HEK293 (cell line): ENCODE data around the gene MED29.
A peak's percentile ranks its signal among the peaks of the same experiment; 100 is the strongest.

Experiments
- CTCF ChIA-PET: fragments of 350-600 bp; formaldehyde crosslinking; extraction: SDS; loops from one replicate; lab custom pipeline; 2021; ENCODE audit warnings: antibody characterized with exemption; lab: Yijun Ruan, JAX
- POLR2A ChIA-PET: fragments of 300-600 bp; formaldehyde crosslinking; extraction: SDS; loops from one replicate; lab custom pipeline; 2020; ENCODE audit warnings: antibody characterized with exemption, inconsistent platforms; lab: Yijun Ruan, JAX
- H3K27ac ChIP-seq: fragments of 200-500 bp; sonication (Bioruptor generic); 2 replicates; pipeline ENCODE4 v1.5.1; 2014; ENCODE audit warnings: low read depth, low read length, control low read depth, inconsistent platforms; ENCODE audit errors: extremely low read depth
- H3K36me3 ChIP-seq, 2 experiments: fragments of 200-500 bp in 1 of 2; sonication (Bioruptor generic) in 1 of 2; 1 replicate in 1 of 2; 2 replicates in 1 of 2; pipeline ENCODE4 v1.5.1; 2014 to 2017; ENCODE audit warnings: inconsistent platforms in 2 of 2, low read length in 2 of 2; ENCODE audit not compliant: control insufficient read depth in 2 of 2, insufficient read depth in 1 of 2
- H3K4me1 ChIP-seq: fragments of 200-500 bp; sonication (Bioruptor generic); 2 replicates; pipeline ENCODE4 v1.5.1; 2014; ENCODE audit warnings: mild to moderate bottlenecking, low read length, inconsistent platforms; ENCODE audit not compliant: control insufficient read depth, insufficient read depth
- H3K4me3 ChIP-seq: 2 replicates; pipeline ENCODE4 v1.5.1; 2011; ENCODE audit warnings: low read depth, mild to moderate bottlenecking, control low read depth, low read length, moderate library complexity
- H3K9me3 ChIP-seq: fragments of 200-500 bp; sonication (Bioruptor generic); 2 replicates; pipeline ENCODE4 v1.5.1; 2014; ENCODE audit warnings: low read depth, low read length, inconsistent platforms; ENCODE audit not compliant: control insufficient read depth, insufficient read depth
- BCL11B ChIP-seq: fragments of 450-650 bp; formaldehyde crosslinking; IDR thresholded peaks from 2 replicates; pipeline ENCODE4 v1.5.1; 2016; ENCODE audit warnings: low read depth, missing biosample characterization, missing genetic modification characterization
- KLF1 ChIP-seq: fragments of 450-650 bp; formaldehyde crosslinking; IDR thresholded peaks from 2 replicates; pipeline ENCODE4 v1.5.1; 2016; ENCODE audit warnings: missing biosample characterization, missing genetic modification characterization
- SP2 ChIP-seq: fragments of 450-650 bp; formaldehyde crosslinking; IDR thresholded peaks from 2 replicates; pipeline ENCODE4 v1.5.1; 2016; ENCODE audit warnings: missing biosample characterization, missing genetic modification characterization
- WT1 ChIP-seq: fragments of 450-650 bp; formaldehyde crosslinking; IDR thresholded peaks from 2 replicates; pipeline ENCODE4 v1.5.1; 2016; ENCODE audit warnings: missing biosample characterization, missing genetic modification characterization
- YY1 ChIP-seq: fragments of 450-650 bp; formaldehyde crosslinking; IDR thresholded peaks from 2 replicates; pipeline ENCODE4 v1.5.1; 2018; ENCODE audit warnings: missing biosample characterization, missing genetic modification characterization
- ZBTB17 ChIP-seq: fragments of 450-650 bp; formaldehyde crosslinking; IDR thresholded peaks from 2 replicates; pipeline ENCODE4 v1.5.1; 2016; ENCODE audit warnings: missing biosample characterization, missing genetic modification characterization
- ZNF112 ChIP-seq: fragments of 450-650 bp; formaldehyde crosslinking; IDR thresholded peaks from 2 replicates; pipeline ENCODE4 v1.5.0; 2017; ENCODE audit warnings: missing biosample characterization, missing genetic modification characterization
- ZNF133 ChIP-seq: fragments of 450-650 bp; formaldehyde crosslinking; IDR thresholded peaks from 2 replicates; pipeline ENCODE4 v1.5.1; 2016; ENCODE audit warnings: missing biosample characterization, missing genetic modification characterization
- ZNF155 ChIP-seq: fragments of 450-650 bp; formaldehyde crosslinking; IDR thresholded peaks from 2 replicates; pipeline ENCODE4 v1.5.1; 2016; ENCODE audit warnings: missing biosample characterization, missing genetic modification characterization
- ZNF221 ChIP-seq: fragments of 450-650 bp; formaldehyde crosslinking; IDR thresholded peaks from 2 replicates; pipeline ENCODE4 v1.5.1; 2017; ENCODE audit warnings: missing biosample characterization, missing genetic modification characterization, borderline replicate concordance
- ZNF311 ChIP-seq: fragments of 450-650 bp; formaldehyde crosslinking; IDR thresholded peaks from 2 replicates; pipeline ENCODE4 v1.5.1; 2017; ENCODE audit warnings: missing biosample characterization, missing genetic modification characterization, borderline replicate concordance
- ZNF354C ChIP-seq: fragments of 450-650 bp; formaldehyde crosslinking; IDR thresholded peaks from 2 replicates; pipeline ENCODE4 v1.5.1; 2016; ENCODE audit warnings: missing biosample characterization, missing genetic modification characterization, low read depth, borderline replicate concordance
- ZNF391 ChIP-seq: fragments of 450-650 bp; formaldehyde crosslinking; IDR thresholded peaks from 2 replicates; pipeline ENCODE4 v1.5.1; 2016; ENCODE audit warnings: low read depth, missing biosample characterization, missing genetic modification characterization, borderline replicate concordance
- ZNF404 ChIP-seq: fragments of 450-650 bp; formaldehyde crosslinking; IDR thresholded peaks from 2 replicates; pipeline ENCODE4 v1.5.1; 2017; ENCODE audit warnings: missing biosample characterization, missing genetic modification characterization
- ZNF416 ChIP-seq: fragments of 450-650 bp; formaldehyde crosslinking; IDR thresholded peaks from 2 replicates; pipeline ENCODE4 v1.5.1; 2016; ENCODE audit warnings: missing biosample characterization, missing genetic modification characterization
- ZNF48 ChIP-seq: fragments of 450-650 bp; formaldehyde crosslinking; IDR thresholded peaks from 2 replicates; pipeline ENCODE4 v1.5.1; 2016; ENCODE audit warnings: missing biosample characterization, missing genetic modification characterization
- ZNF629 ChIP-seq: fragments of 450-650 bp; formaldehyde crosslinking; IDR thresholded peaks from 2 replicates; pipeline ENCODE4 v1.5.1; 2017; ENCODE audit warnings: missing biosample characterization, missing genetic modification characterization
- ZNF664 ChIP-seq: fragments of 450-650 bp; formaldehyde crosslinking; IDR thresholded peaks from 2 replicates; pipeline ENCODE4 v1.5.1; 2016; ENCODE audit warnings: missing biosample characterization, missing genetic modification characterization
- ZNF830 ChIP-seq: fragments of 450-650 bp; IDR thresholded peaks from 2 replicates; pipeline ENCODE4 v1.5.0; 2018; ENCODE audit warnings: missing biosample characterization, missing genetic modification characterization, low read depth, mild to moderate bottlenecking, moderate library complexity
- ZSCAN16 ChIP-seq: fragments of 450-650 bp; formaldehyde crosslinking; IDR thresholded peaks from 2 replicates; pipeline ENCODE4 v1.5.1; 2016; ENCODE audit warnings: missing biosample characterization, missing genetic modification characterization
- TF ChIP-seq, protein P1 (sequence below): fragments of 450-650 bp; formaldehyde crosslinking; IDR thresholded peaks from 2 replicates; pipeline ENCODE4 v1.5.1; 2016; ENCODE audit warnings: missing biosample characterization, missing genetic modification characterization
- TF ChIP-seq, protein P2 (sequence below): fragments of 450-650 bp; formaldehyde crosslinking; IDR thresholded peaks from 2 replicates; pipeline ENCODE4 v1.5.1; 2017; ENCODE audit warnings: missing biosample characterization, missing genetic modification characterization
- TF ChIP-seq, protein P3 (sequence below): fragments of 450-650 bp; formaldehyde crosslinking; IDR thresholded peaks from 2 replicates; pipeline ENCODE4 v1.5.1; 2016; ENCODE audit warnings: missing biosample characterization, missing genetic modification characterization, low read depth
- TF ChIP-seq, protein P4 (sequence below): fragments of 450-650 bp; formaldehyde crosslinking; IDR thresholded peaks from 2 replicates; pipeline ENCODE4 v1.5.1; 2017; ENCODE audit warnings: missing biosample characterization, missing genetic modification characterization

Gene MED29

DNA sequence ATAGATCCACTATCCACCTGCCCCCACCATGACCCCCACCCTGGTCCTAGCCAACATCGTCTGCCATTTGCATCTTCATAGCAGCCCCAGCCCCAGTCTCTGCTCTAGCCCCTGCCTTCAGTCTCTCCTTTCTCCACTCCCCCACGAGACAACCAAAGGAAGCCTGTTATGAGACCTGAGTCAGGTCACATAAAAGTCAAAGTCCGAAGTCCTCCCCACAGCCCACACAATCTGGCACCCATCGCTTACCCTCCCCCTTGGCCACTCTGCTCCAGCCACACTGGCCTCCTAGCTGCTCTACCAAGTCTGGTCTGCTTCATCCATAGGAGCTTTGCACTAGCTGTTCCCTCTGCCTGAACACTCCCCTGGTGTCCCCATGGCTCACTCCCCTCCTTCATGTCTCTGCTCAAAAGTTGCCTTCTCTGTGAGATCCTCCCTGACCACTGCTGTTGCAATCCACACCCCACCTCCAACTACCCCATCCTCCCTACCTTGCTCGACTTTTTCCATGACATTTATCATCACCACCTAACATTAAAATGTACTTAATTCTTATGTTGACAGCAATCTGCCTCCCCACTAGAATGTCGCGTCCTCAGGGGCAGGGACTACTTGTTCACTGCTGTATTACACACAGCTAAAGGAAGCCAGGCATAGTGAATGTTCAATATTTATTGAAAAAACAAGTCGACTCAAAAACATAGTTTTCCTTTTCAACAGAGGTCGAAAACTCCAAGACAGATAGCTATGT lies 20.1 kb downstream of the MED29 start (continued):
- TF ChIP-seq ZNF416 (tag by site-specific recombination), result 0 out of 2 replicates have a peak, but pooled peaks have one; percentile 47
- no peak for TF ChIP-seq ZNF221 (tag by site-specific recombination)
- TF ChIP-seq, protein P1, sequence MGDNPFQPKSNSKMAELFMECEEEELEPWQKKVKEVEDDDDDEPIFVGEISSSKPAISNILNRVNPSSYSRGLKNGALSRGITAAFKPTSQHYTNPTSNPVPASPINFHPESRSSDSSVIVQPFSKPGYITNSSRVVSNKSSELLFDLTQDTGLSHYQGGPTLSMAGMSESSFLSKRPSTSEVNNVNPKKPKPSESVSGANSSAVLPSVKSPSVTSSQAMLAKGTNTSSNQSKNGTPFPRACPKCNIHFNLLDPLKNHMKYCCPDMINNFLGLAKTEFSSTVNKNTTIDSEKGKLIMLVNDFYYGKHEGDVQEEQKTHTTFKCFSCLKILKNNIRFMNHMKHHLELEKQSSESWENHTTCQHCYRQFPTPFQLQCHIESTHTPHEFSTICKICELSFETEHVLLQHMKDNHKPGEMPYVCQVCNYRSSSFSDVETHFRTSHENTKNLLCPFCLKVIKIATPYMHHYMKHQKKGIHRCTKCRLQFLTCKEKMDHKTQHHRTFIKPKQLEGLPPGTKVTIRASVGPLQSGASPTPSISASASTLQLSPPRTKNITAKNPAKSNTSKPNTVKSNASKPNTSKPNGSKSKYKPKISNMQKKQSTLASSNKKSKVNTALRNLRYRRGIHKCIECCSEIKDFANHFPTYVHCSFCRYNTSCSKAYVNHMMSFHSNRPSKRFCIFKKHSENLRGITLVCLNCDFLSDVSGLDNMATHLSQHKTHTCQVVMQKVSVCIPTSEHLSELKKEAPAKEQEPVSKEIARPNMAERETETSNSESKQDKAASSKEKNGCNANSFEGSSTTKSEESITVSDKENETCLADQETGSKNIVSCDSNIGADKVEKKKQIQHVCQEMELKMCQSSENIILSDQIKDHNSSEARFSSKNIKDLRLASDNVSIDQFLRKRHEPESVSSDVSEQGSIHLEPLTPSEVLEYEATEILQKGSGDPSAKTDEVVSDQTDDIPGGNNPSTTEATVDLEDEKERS (tag by site-specific recombination), result no peak
- TF ChIP-seq ZNF48 (tag by site-specific recombination), result no peak
- no peak for TF ChIP-seq ZNF112 (tag by site-specific recombination)
- no peak for TF ChIP-seq BCL11B
- no peak for TF ChIP-seq YY1 (tag by site-specific recombination)
- TF ChIP-seq, protein P2, sequence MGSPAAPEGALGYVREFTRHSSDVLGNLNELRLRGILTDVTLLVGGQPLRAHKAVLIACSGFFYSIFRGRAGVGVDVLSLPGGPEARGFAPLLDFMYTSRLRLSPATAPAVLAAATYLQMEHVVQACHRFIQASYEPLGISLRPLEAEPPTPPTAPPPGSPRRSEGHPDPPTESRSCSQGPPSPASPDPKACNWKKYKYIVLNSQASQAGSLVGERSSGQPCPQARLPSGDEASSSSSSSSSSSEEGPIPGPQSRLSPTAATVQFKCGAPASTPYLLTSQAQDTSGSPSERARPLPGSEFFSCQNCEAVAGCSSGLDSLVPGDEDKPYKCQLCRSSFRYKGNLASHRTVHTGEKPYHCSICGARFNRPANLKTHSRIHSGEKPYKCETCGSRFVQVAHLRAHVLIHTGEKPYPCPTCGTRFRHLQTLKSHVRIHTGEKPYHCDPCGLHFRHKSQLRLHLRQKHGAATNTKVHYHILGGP (tag by site-specific recombination), result no peak
- TF ChIP-seq, protein P3, sequence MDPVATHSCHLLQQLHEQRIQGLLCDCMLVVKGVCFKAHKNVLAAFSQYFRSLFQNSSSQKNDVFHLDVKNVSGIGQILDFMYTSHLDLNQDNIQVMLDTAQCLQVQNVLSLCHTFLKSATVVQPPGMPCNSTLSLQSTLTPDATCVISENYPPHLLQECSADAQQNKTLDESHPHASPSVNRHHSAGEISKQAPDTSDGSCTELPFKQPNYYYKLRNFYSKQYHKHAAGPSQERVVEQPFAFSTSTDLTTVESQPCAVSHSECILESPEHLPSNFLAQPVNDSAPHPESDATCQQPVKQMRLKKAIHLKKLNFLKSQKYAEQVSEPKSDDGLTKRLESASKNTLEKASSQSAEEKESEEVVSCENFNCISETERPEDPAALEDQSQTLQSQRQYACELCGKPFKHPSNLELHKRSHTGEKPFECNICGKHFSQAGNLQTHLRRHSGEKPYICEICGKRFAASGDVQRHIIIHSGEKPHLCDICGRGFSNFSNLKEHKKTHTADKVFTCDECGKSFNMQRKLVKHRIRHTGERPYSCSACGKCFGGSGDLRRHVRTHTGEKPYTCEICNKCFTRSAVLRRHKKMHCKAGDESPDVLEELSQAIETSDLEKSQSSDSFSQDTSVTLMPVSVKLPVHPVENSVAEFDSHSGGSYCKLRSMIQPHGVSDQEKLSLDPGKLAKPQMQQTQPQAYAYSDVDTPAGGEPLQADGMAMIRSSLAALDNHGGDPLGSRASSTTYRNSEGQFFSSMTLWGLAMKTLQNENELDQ, result no peak
- TF ChIP-seq ZNF629 (tag by site-specific recombination), result no peak
- TF ChIP-seq ZNF311 (tag by site-specific recombination), result no peak; the same call in 1 of the 2 replicates
- no peak for TF ChIP-seq ZNF830

DNA sequence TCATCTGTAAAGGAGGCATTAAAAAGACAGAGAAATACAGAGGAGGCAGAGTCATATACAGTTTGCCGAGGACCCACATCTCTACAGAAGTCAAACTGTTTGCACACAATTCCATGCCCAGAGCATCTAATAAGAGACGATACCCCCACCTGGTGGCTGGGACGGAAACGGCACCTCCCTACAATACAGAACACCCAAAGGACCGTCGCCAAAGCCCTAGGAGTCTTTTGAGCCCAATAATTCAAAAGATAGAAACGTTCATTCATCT lies 20.6 kb downstream of the MED29 start:
- Histone ChIP-seq H3K9me3 (no peaks in the 10 kb centered on the region), H3K4me1 (peaks cover 40% of the 10 kb centered on the region), H3K4me3 (peak overlapping the region; percentile 25), H3K36me3 (peaks cover 15 to 21% of the 10 kb centered on the region in 2 experiments; a peak in 2 of 3 replicates), H3K27ac (peak overlapping the region; percentile 58)
- CTCF ChIA-PET, result interaction anchor here (0.5 to 2.4 kb wide), 59 partner anchors 8 to 682 kb away, joined by 3 to 144 read pairs (median 4); partner anchors contain the start of genes EID2, EID2B, FBXO17 and GMFG
- POLR2A ChIA-PET, result interaction anchor here (0.5 to 2.4 kb wide), 7 partner anchors 9 to 29 kb away, joined by 3 to 57 read pairs (median 14); partner anchors contain the start of genes MED29, PAF1 and RPS16
- TF ChIP-seq WT1 (tag by site-specific recombination) (no peak), ZNF391 (tag by site-specific recombination) (no peak), ZNF133 (tag by site-specific recombination) (no peak), ZSCAN16 (tag by site-specific recombination) (0 out of 2 replicates have a peak, but pooled peaks have one; percentile 47), ZNF311 (tag by site-specific recombination) (no peak), ZNF155 (tag by site-specific recombination) (no peak), ZBTB17 (tag by site-specific recombination) (no peak), ZNF664 (peak; percentile 75), ZNF629 (tag by site-specific recombination) (no peak), SP2 (tag by site-specific recombination) (no peak), ZNF354C (tag by site-specific recombination) (no peak), KLF1 (no peak), ZNF404 (tag by site-specific recombination) (no peak)
- TF ChIP-seq, protein P4, sequence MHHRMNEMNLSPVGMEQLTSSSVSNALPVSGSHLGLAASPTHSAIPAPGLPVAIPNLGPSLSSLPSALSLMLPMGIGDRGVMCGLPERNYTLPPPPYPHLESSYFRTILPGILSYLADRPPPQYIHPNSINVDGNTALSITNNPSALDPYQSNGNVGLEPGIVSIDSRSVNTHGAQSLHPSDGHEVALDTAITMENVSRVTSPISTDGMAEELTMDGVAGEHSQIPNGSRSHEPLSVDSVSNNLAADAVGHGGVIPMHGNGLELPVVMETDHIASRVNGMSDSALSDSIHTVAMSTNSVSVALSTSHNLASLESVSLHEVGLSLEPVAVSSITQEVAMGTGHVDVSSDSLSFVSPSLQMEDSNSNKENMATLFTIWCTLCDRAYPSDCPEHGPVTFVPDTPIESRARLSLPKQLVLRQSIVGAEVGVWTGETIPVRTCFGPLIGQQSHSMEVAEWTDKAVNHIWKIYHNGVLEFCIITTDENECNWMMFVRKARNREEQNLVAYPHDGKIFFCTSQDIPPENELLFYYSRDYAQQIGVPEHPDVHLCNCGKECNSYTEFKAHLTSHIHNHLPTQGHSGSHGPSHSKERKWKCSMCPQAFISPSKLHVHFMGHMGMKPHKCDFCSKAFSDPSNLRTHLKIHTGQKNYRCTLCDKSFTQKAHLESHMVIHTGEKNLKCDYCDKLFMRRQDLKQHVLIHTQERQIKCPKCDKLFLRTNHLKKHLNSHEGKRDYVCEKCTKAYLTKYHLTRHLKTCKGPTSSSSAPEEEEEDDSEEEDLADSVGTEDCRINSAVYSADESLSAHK, result no peak
- TF ChIP-seq, protein P1 (tag by site-specific recombination), result no peak
